Lower leg skin (tissue), 4 donors: Measurements from ENCODE around the gene NTRK2. TPM values are rescaled to one million over a fixed set of nuclear protein-coding genes. Genes with fewer than 3 reads are reported as not detected.

Experiments
- DNase-seq, 2 donors: peaks; one replicate each; pipeline ENCODE4 v3.0.0-alpha.2; 2019; ENCODE audit warnings: low spot score in 2 of 2
- H3K4me3 ChIP-seq: fragments of 200-600 bp; sonication (generic); 2 replicates; pipeline ENCODE4 v1.5.1; 2017; ENCODE audit warnings: mild to moderate bottlenecking, low read depth; ENCODE audit not compliant: poor library complexity, severe bottlenecking
- CTCF ChIP-seq, 3 donors: fragments of 450-650 bp; IDR thresholded peaks; one replicate each; pipeline ENCODE4 v1.5.1; 2016; ENCODE audit warnings: antibody characterized with exemption in 3 of 3, mild to moderate bottlenecking in 3 of 3, moderate library complexity in 2 of 3
- POLR2A ChIP-seq, 2 donors: fragments of 450-650 bp; IDR thresholded peaks; one replicate each; pipeline ENCODE4 v1.6.1; 2016 to 2017; ENCODE audit warnings: antibody characterized with exemption in 2 of 2, mild to moderate bottlenecking in 1 of 2, moderate library complexity in 1 of 2
- WGBS, 2 donors: methylation state at CpG; one replicate each; pipeline ENCODE4 v1.1.5; 2018; 5-methylcytosine and 5-hydroxymethylcytosine counted together
- intact Hi-C: fragments of 100-400 bp; cut with DNase I; formaldehyde crosslinking; loops from one replicate; pipeline ENCODE4 v1.15.0; 2023; ENCODE audit warnings: low total_unique reads
- total RNA-seq, 4 donors: library from RNA; depleted of rRNA; stranded (reverse); fragments of >200 nt; gene quantifications; one replicate each; pipeline ENCODE4 v1.1.0, GENCODE V29; 2016

The NTRK2 gene
- total RNA-seq, 4 donors from 2014 or later: 6.2 to 16.3 (median 10.3) TPM

GRCh38 chr9:85008215-85008614 lies 338.7 kb downstream of the NTRK2 start:
- DNase-seq: no peak
- intact Hi-C loops: loop anchor here (5.0 kb wide), 1 partner anchor 1194 kb away; no protein-coding TSS in a partner anchor
- TF ChIP-seq CTCF (IDR thresholded peaks at IDR 0.05) (no peak), POLR2A (IDR thresholded peaks at IDR 0.05) (no peak)
- no peak overlapping the region for H3K4me3 ChIP-seq
- 94 to 96% methylated on average over 3 of the region's 3 CpGs for WGBS, 2 donors

- intact Hi-C loops: loop anchor here (5.0 kb wide), 1 partner anchor 1193 kb away; no protein-coding TSS in a partner anchor
- TF ChIP-seq CTCF (IDR thresholded peaks at IDR 0.05) (no peak), POLR2A (IDR thresholded peaks at IDR 0.05) (no peak)
- no peak for DNase-seq
- WGBS, 2 donors: 89 to 91% methylated on average over 1 of the region's 1 CpG
- H3K4me3 ChIP-seq: no peak overlapping the region
These were observed 339.7 kb downstream of the NTRK2 start for GRCh38 chr9:85009251-85009650.

- TF ChIP-seq CTCF (IDR thresholded peaks at IDR 0.05) (no peak), POLR2A (IDR thresholded peaks at IDR 0.05) (no peak)
These were observed 344.2 kb downstream of the NTRK2 start for GRCh38 chr9:85013703-85014102.

GRCh38 chr9:85014292-85014691 lies 344.8 kb downstream of the NTRK2 start:
- WGBS, 2 donors: 90 to 93% methylated on average over 7 of the region's 7 CpGs
- no peak for DNase-seq
- no peak for TF ChIP-seq POLR2A (IDR thresholded peaks at IDR 0.05)
- no peak for TF ChIP-seq CTCF (IDR thresholded peaks at IDR 0.05)
- no peak overlapping the region for H3K4me3 ChIP-seq
- intact Hi-C loops: no loop called here

More at GRCh38 chr9:85013703-85014102, 344.2 kb downstream of the NTRK2 start:
- no peak overlapping the region for H3K4me3 ChIP-seq
- intact Hi-C loops: no loop called here
- 97 to 100% methylated on average over 1 of the region's 1 CpG for WGBS, 2 donors
- no peak for DNase-seq

GRCh38 chr9:85016384-85017006 lies 347.0 kb downstream of the NTRK2 start:
- TF ChIP-seq POLR2A (IDR thresholded peaks at IDR 0.05) (no peak), CTCF (IDR thresholded peaks at IDR 0.05) (no peak)
- intact Hi-C loops: no loop called here
- no peak for DNase-seq
- H3K4me3 ChIP-seq: no peak overlapping the region
- WGBS, 2 donors: 46 to 49% methylated on average over 3 of the region's 3 CpGs

- DNase-seq: no peak
- no peak for TF ChIP-seq CTCF (IDR thresholded peaks at IDR 0.05)
- no peak overlapping the region for H3K4me3 ChIP-seq
- intact Hi-C loops: no loop called here
- WGBS, 2 donors: 75 to 79% methylated on average over 2 of the region's 2 CpGs
These were observed 351.3 kb downstream of the NTRK2 start for GRCh38 chr9:85020791-85021190.
